ENCODE results near the gene PDE4B. TPM values are rescaled to one million over a fixed set of nuclear protein-coding genes. Genes with fewer than 3 reads are reported as not detected.

The PDE4B gene
- total and polyA plus RNA-seq, 12 donors = 1.2 to 14.9 (median 3.9) TPM

DNA sequence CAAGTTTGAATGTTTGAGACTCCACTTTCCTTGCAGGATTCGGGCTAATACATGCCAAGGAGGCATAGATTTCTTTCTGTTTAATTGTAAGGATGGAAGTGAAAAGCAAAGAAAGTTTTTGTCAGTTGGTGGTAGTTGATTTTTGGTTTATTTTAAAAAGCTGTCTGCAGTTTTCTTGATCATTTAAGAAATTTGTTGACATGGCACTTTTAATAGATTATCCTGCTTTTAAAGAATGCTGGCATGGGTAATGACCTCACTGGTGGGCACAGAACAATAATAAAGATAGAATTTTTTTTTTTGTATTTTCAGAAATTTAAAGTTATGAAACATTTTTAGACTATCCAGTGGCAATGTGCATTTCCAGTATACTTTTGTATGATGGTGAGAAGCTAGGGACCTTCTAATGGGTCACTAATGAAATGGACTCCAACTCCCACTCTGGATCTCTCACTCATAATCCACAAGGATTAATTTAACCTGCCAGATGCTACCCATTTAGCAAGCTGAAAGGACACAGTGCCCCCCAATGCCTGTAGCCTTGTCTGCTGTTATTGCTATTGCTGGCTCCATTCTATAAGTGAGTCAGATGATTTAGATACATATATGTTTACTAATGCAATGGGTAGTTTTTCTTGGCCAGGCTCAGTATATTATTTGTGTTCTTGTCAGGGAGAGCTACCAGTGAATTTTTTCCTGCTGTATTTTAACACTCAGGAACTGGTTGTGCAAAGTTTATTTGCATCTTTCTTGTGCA is 551.1 kb downstream of the PDE4B start:
- H3K4me1 ChIP-seq (replicated peaks in 1 of 2) = no peaks in the 10 kb centered on the region
- no peak for TF ChIP-seq POLR2A (IDR thresholded peaks at IDR 0.05)
- TF ChIP-seq CTCF (IDR thresholded peaks at IDR 0.05) = no peak
- intact Hi-C loops (cut with DNase I) = no loop called here
- DNase-seq = no peak
- H3K27ac ChIP-seq = no peak overlapping the region
- 85 to 92% (median 86%) methylated on average over 1 of the region's 1 CpG for WGBS, 4 donors
- H3K27me3 ChIP-seq = no peaks in the 10 kb centered on the region
- H3K4me3 ChIP-seq = no peak overlapping the region
- H3K9me3 ChIP-seq (replicated peaks in 1 of 3) = no peaks in the 10 kb centered on the region
- no peaks in the 10 kb centered on the region for H3K36me3 ChIP-seq (replicated peaks in 1 of 2)

GRCh38 chr1:66346057-66346795 is 553.5 kb downstream of the PDE4B start:
- 83 to 95% (median 89%) methylated on average over 2 of the region's 2 CpGs for WGBS, 4 donors
- H3K4me3 ChIP-seq = no peak overlapping the region
- no peaks in the 10 kb centered on the region for H3K4me1 ChIP-seq (replicated peaks in 1 of 2)
- no peak for DNase-seq
- no peak overlapping the region for H3K27ac ChIP-seq
- H3K27me3 ChIP-seq = no peaks in the 10 kb centered on the region
- no peak for TF ChIP-seq POLR2A (IDR thresholded peaks at IDR 0.05)
- no peak for TF ChIP-seq CTCF (IDR thresholded peaks at IDR 0.05)
- no peaks in the 10 kb centered on the region for H3K36me3 ChIP-seq (replicated peaks in 1 of 2)
- H3K9me3 ChIP-seq (replicated peaks in 1 of 3) = no peaks in the 10 kb centered on the region
- intact Hi-C loops (cut with DNase I) = no loop called here

GRCh38 chr1:66346873-66347272 is 554.2 kb downstream of the PDE4B start:
- Histone ChIP-seq H3K4me3 (no peak overlapping the region), H3K27me3 (no peaks in the 10 kb centered on the region), H3K27ac (no peak overlapping the region), H3K36me3 (replicated peaks in 1 of 2) (no peaks in the 10 kb centered on the region), H3K9me3 (replicated peaks in 1 of 3) (no peaks in the 10 kb centered on the region), H3K4me1 (replicated peaks in 1 of 2) (no peaks in the 10 kb centered on the region)
- 79 to 88% (median 82%) methylated on average over 3 of the region's 3 CpGs for WGBS, 4 donors
- intact Hi-C loops (cut with DNase I) = no loop called here
- TF ChIP-seq POLR2A (IDR thresholded peaks at IDR 0.05) (no peak), CTCF (IDR thresholded peaks at IDR 0.05) (no peak)
- DNase-seq = no peak

GRCh38 chr1:66348776-66349175 is 556.1 kb downstream of the PDE4B start:
- TF ChIP-seq CTCF (IDR thresholded peaks at IDR 0.05) (no peak), POLR2A (IDR thresholded peaks at IDR 0.05) (no peak)
- no peaks in the 10 kb centered on the region for H3K36me3 ChIP-seq (replicated peaks in 1 of 2)
- H3K4me1 ChIP-seq (replicated peaks in 1 of 2) = peaks cover 0 to 9% of the 10 kb centered on the region in 2 donors
- intact Hi-C loops (cut with DNase I) = no loop called here
- H3K4me3 ChIP-seq = no peak overlapping the region
- H3K27ac ChIP-seq = no peak overlapping the region
- no peaks in the 10 kb centered on the region for H3K27me3 ChIP-seq
- no peak for DNase-seq
- H3K9me3 ChIP-seq (replicated peaks in 1 of 3) = no peaks in the 10 kb centered on the region
- WGBS, 4 donors = 63 to 69% (median 64%) methylated on average over 1 of the region's 1 CpG
